Measurements from ENCODE around the gene RTRAF. TPM values are rescaled to one million over a fixed set of nuclear protein-coding genes. Genes with fewer than 3 reads are reported as not detected.

RTRAF gene
- total and polyA plus RNA-seq, 10 of the 15 experiments (the other 5 are each of a cell fraction or from before 2014, with no cell fraction given), result 248 to 540 (median 368) TPM

DNA sequence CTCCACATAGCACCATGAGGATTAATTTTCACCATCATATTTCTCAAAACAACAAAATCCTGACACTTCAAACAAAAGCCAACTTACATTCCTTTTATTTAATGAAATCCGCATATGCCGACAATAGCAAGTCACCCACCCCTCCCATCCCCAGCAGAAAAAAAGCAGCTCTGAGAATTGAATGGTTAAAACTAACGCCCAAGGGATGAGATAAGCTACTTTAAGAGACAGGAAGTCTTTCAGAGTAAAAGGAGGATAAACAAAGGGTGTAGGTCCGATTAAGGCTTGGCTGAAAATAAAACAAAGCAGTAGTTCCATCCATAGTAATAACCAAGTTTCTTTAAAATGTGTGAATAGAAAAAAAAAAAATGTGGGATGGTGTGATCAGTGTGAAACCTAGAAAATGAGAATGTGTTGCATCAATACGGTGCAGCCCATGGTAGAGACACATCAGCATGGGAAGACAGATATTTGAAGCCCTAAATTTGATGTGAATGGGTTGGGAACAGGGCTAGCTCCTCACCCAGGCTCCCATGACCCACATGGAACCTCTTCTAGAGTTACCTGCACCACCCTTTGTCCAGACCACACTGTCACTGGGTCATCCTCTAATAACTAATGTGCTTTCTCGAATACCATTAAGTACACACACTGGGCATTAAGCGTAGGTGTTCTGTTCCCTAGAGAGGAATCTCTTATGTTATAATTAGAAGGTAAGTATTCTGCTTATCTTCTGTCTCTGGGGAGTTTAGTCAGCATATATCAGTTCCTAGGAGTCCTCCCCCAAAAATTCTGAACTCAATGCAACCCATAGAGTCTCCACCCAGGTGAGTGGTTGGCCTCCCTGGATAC is 31.7 kb downstream of the RTRAF start:
- SMC1A ChIA-PET (ENCODE audit: uncharacterized antibody, unreplicated experiment), result interaction anchor here (0.6 to 1.1 kb wide), 4 partner anchors 14 to 49 kb away, joined by 3 to 4 read pairs (median 3); no protein-coding TSS in a partner anchor

DNA sequence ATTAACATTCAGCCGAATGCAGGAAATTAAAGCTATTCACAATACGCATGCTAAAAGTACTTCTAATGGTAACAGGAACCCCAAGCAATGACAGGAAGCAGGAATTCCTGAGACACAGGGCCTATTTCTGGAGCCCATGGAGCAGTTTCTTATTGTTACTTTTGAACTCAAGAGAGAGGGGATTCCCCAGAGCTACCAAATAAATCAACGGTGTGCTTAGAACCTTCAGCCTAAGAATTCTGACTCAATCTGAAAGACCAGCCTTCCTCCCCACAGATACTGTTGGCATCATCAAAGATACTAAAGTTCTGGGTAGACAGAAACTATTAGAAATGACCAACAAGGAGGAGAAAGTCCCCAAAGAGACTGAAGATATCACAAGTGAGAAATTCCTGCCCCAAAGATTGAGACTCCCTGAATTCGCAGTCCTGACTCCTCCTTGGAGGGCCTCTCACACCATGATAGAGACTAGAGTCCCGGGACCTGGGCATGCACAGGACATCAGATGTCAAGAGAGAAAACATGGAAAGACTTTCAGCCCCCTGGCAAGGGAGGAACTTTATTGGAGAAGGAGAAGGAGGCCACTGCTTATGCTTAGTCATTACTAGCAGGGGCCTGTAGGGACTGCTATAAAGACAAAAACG is 32.7 kb downstream of the RTRAF start:
- no peaks in the 10 kb centered on the region for H3K27me3 ChIP-seq (replicated peaks in 1 of 2; ENCODE audit: control insufficient read depth in 2 of 2, insufficient read depth in 2 of 2, low read length in 1 of 2)
- CTCF ChIA-PET, result interaction anchor here (0.6 to 3.2 kb wide), 5 partner anchors 26 to 523 kb away, joined by 3 to 12 read pairs (median 4); no protein-coding TSS in a partner anchor
- FAIRE-seq (peak; percentile 88), ATAC-seq (peak; percentile 95), DNase-seq (ENCODE audit: low read depth, low spot score) (peak; percentile 69)
- POLR2A ChIA-PET, result no interaction called here
- no peak overlapping the region for H3K9ac ChIP-seq (ENCODE audit: control insufficient read depth, insufficient read depth, low read length)
- peaks cover 12% of the 10 kb centered on the region for H3K4me1 ChIP-seq (ENCODE audit: control insufficient read depth, insufficient read depth, low read length)
- RAD21 ChIA-PET (ENCODE audit: unreplicated experiment), result interaction anchor here (1.0 kb wide), 1 partner anchor 191 kb away, joined by 3 read pairs; no protein-coding TSS in a partner anchor
- 1% methylated on average over 6 of the region's 6 CpGs for WGBS (ENCODE audit: insufficient coverage, insufficient replicate concordance, low lambda C conversion rate, missing lambda C conversion rate)
- H4K20me1 ChIP-seq (ENCODE audit: control insufficient read depth, insufficient read depth), result no peaks in the 10 kb centered on the region
- BruUV-seq (replicated peaks), result no TSS peak
- no peak overlapping the region for H3K4me3 ChIP-seq
- peak overlapping the region; percentile 8 for H3K4me2 ChIP-seq (ENCODE audit: control insufficient read depth, insufficient read depth)
- no peak overlapping the region for H2AFZ ChIP-seq (ENCODE audit: control insufficient read depth, low read depth, low read length)
- SMC1A ChIA-PET (ENCODE audit: uncharacterized antibody, unreplicated experiment), result interaction anchor here (0.7 to 1.5 kb wide), 6 partner anchors 15 to 195 kb away, joined by 3 to 4 read pairs (median 3); no protein-coding TSS in a partner anchor
- in situ Hi-C loops (cut with MboI), result no loop called here
- H3K9me3 ChIP-seq (replicated peaks; ENCODE audit: control insufficient read depth, insufficient read depth, low read length), result no peaks in the 10 kb centered on the region; the same call in 2 of the 3 replicates
- H3K79me2 ChIP-seq (ENCODE audit: control insufficient read depth, insufficient read depth, low read length), result no peaks in the 10 kb centered on the region
- no peak overlapping the region for H3K27ac ChIP-seq (ENCODE audit: control insufficient read depth, insufficient read depth)
- H3K36me3 ChIP-seq (ENCODE audit: control insufficient read depth in 2 of 2, insufficient read depth in 2 of 2, low read length in 1 of 2), result no peaks in the 10 kb centered on the region
- intact Hi-C loops (cut with micrococcal nuclease; ENCODE audit: unreplicated experiment), result no loop called here
- TF ChIP-seq RAD21 (IDR thresholded peaks at IDR 0.05; ENCODE audit: insufficient read depth, low read depth, low read length) (peak; percentile 2; the same call in 1 of the 2 replicates), CEBPB (IDR thresholded peaks at IDR 0.05; ENCODE audit: borderline replicate concordance in 1 of 2, low read depth in 2 of 2, low read length in 2 of 2) (no peak), KAT2A (conservative IDR thresholded peaks at IDR 0.05; ENCODE audit: control insufficient read depth, low read depth, low read length) (no peak), RCOR1 (conservative IDR thresholded peaks at IDR 0.05; ENCODE audit: low read depth, low read length) (no peak), CREB1 (IDR thresholded peaks at IDR 0.05; ENCODE audit: low read depth) (0 out of 2 replicates have a peak, but pooled peaks have one; percentile 13), HDGF (IDR thresholded peaks at IDR 0.05) (no peak), STAT3 (IDR thresholded peaks at IDR 0.05; ENCODE audit: low read depth, low read length) (no peak), EP300 (IDR thresholded peaks at IDR 0.05; ENCODE audit: borderline replicate concordance in 1 of 2, control insufficient read depth in 1 of 2, low read depth in 2 of 2, low read length in 2 of 2) (peak in 1 of 2 experiments; percentile 36; a peak in 1 of 4 replicates), ZNF384 (IDR thresholded peaks at IDR 0.05; ENCODE audit: borderline replicate concordance, low read depth, low read length) (no peak)
- TF ChIP-seq, protein P1, sequence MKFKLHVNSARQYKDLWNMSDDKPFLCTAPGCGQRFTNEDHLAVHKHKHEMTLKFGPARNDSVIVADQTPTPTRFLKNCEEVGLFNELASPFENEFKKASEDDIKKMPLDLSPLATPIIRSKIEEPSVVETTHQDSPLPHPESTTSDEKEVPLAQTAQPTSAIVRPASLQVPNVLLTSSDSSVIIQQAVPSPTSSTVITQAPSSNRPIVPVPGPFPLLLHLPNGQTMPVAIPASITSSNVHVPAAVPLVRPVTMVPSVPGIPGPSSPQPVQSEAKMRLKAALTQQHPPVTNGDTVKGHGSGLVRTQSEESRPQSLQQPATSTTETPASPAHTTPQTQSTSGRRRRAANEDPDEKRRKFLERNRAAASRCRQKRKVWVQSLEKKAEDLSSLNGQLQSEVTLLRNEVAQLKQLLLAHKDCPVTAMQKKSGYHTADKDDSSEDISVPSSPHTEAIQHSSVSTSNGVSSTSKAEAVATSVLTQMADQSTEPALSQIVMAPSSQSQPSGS (IDR thresholded peaks at IDR 0.05; ENCODE audit: low read length), result 0 out of 2 replicates have a peak, but pooled peaks have one; percentile 46

More for the DNA sequence above, 31.7 kb downstream of the RTRAF start:
- no peaks in the 10 kb centered on the region for H3K27me3 ChIP-seq (replicated peaks in 1 of 2; ENCODE audit: control insufficient read depth in 2 of 2, insufficient read depth in 2 of 2, low read length in 1 of 2)
- ChIA-PET RAD21 (ENCODE audit: unreplicated experiment) (interaction anchor here (0.5 to 2.3 kb wide), 3 partner anchors 25 to 190 kb away, joined by 3 to 6 read pairs (median 3); no protein-coding TSS in a partner anchor), POLR2A (no interaction called here), CTCF (interaction anchor here (1.0 to 3.2 kb wide), 4 partner anchors 17 to 42 kb away, joined by 3 to 12 read pairs (median 5); no protein-coding TSS in a partner anchor)
- 49% methylated on average over 7 of the region's 7 CpGs for WGBS (ENCODE audit: insufficient coverage, insufficient replicate concordance, low lambda C conversion rate, missing lambda C conversion rate)
- H3K27ac ChIP-seq (ENCODE audit: control insufficient read depth, insufficient read depth), result no peak overlapping the region
- H3K4me3 ChIP-seq, result no peak overlapping the region
- BruUV-seq (replicated peaks), result no TSS peak
- no peaks in the 10 kb centered on the region for H4K20me1 ChIP-seq (ENCODE audit: control insufficient read depth, insufficient read depth)
- DNase-seq (ENCODE audit: low read depth, low spot score) (peak; percentile 23), FAIRE-seq (no peak), ATAC-seq (peak; percentile 67)
- H3K9me3 ChIP-seq (replicated peaks; ENCODE audit: control insufficient read depth, insufficient read depth, low read length), result no peaks in the 10 kb centered on the region; the same call in 2 of the 3 replicates
- H3K9ac ChIP-seq (ENCODE audit: control insufficient read depth, insufficient read depth, low read length), result no peak overlapping the region
- intact Hi-C loops (cut with micrococcal nuclease; ENCODE audit: unreplicated experiment) (no loop called here), in situ Hi-C loops (cut with MboI) (no loop called here)
- TF ChIP-seq BCL11A (IDR thresholded peaks at IDR 0.05; ENCODE audit: low read depth, low read length) (peak; percentile 4; the same call in 1 of the 2 replicates), MEF2B (IDR thresholded peaks at IDR 0.05; ENCODE audit: partially characterized antibody, poor library complexity, severe bottlenecking) (peak; percentile 81), MTA2 (IDR thresholded peaks at IDR 0.05; ENCODE audit: low read depth) (peak; percentile 41; the same call in 1 of the 2 replicates), ATF7 (IDR thresholded peaks at IDR 0.05; ENCODE audit: low read depth) (peak; percentile 11; the same call in 1 of the 2 replicates), CHD2 (IDR thresholded peaks at IDR 0.05; ENCODE audit: borderline replicate concordance, low read depth, low read length) (no peak), JUNB (IDR thresholded peaks at IDR 0.05) (no peak)
- no peaks in the 10 kb centered on the region for H3K36me3 ChIP-seq (ENCODE audit: control insufficient read depth in 2 of 2, insufficient read depth in 2 of 2, low read length in 1 of 2)
- H3K4me2 ChIP-seq (ENCODE audit: control insufficient read depth, insufficient read depth), result no peak overlapping the region
- peaks cover 12% of the 10 kb centered on the region for H3K4me1 ChIP-seq (ENCODE audit: control insufficient read depth, insufficient read depth, low read length)
- no peaks in the 10 kb centered on the region for H3K79me2 ChIP-seq (ENCODE audit: control insufficient read depth, insufficient read depth, low read length)
- no peak overlapping the region for H2AFZ ChIP-seq (ENCODE audit: control insufficient read depth, low read depth, low read length)
